Neuronal stem cell (in vitro differentiated cells): ENCODE data around the gene ATXN3.

Source experiments
- DNase-seq: peaks from one replicate; pipeline ENCODE4 v3.0.0-alpha.2; 2013; ENCODE audit warnings: low spot score
- H2AFZ ChIP-seq: one replicate; pipeline ENCODE4 v1.6.1; 2013; ENCODE audit warnings: mild to moderate bottlenecking, low read length, inconsistent platforms
- H2AK5ac ChIP-seq: 2 replicates; pipeline ENCODE4 v1.6.1; 2013; ENCODE audit warnings: low read depth, mild to moderate bottlenecking, inconsistent platforms, low read length, moderate library complexity, mixed read lengths
- H2BK120ac ChIP-seq: 2 replicates; pipeline ENCODE4 v1.6.1; 2013; ENCODE audit warnings: low read depth, mild to moderate bottlenecking, inconsistent platforms, low read length, moderate library complexity, mixed read lengths
- H2BK12ac ChIP-seq: one replicate; pipeline ENCODE4 v1.6.1; 2013; ENCODE audit warnings: low read length, inconsistent platforms
- H2BK15ac ChIP-seq: 2 replicates; pipeline ENCODE4 v1.6.1; 2013; ENCODE audit warnings: mild to moderate bottlenecking, low read length, inconsistent platforms, mixed read lengths
- H2BK5ac ChIP-seq: one replicate; pipeline ENCODE4 v1.6.1; 2013; ENCODE audit warnings: inconsistent platforms, mild to moderate bottlenecking, low read length, moderate library complexity
- H3K14ac ChIP-seq: one replicate; pipeline ENCODE4 v1.6.1; 2013; ENCODE audit warnings: low read length, inconsistent platforms
- H3K18ac ChIP-seq: 2 replicates; pipeline ENCODE4 v1.6.1; 2013; ENCODE audit warnings: low read length, inconsistent platforms
- H3K23ac ChIP-seq: 2 replicates; pipeline ENCODE4 v1.6.1; 2013; ENCODE audit warnings: low read depth, mild to moderate bottlenecking, mixed read lengths, low read length, inconsistent platforms; ENCODE audit not compliant: poor library complexity
- H3K27ac ChIP-seq: replicated peaks from 3 replicates; pipeline ENCODE4 v1.5.1; 2013; ENCODE audit warnings: low read length, inconsistent platforms
- H3K27me3 ChIP-seq, 3 experiments: 2 replicates each; pipeline ENCODE4 v1.6.1; 2013; ENCODE audit warnings: low read length in 3 of 3, mild to moderate bottlenecking in 2 of 3, inconsistent platforms in 1 of 3, low read depth in 1 of 3, mixed read lengths in 1 of 3, moderate library complexity in 1 of 3; ENCODE audit not compliant: control insufficient read depth in 3 of 3, insufficient read depth in 3 of 3
- H3K36me3 ChIP-seq, 2 donors: replicated peaks in 1 of 2; 2 replicates each; pipeline ENCODE4 v1.6.1; 2013; ENCODE audit warnings: low read length in 2 of 2; ENCODE audit not compliant: control insufficient read depth in 2 of 2, insufficient read depth in 2 of 2
- H3K4ac ChIP-seq: 2 replicates; pipeline ENCODE4 v1.6.1; 2013; ENCODE audit warnings: inconsistent platforms, mild to moderate bottlenecking, low read length, moderate library complexity
- H3K4me1 ChIP-seq, 2 donors: 1 replicate in 1 of 2; 2 replicates in 1 of 2; pipeline ENCODE4 v1.6.1; 2013; ENCODE audit warnings: low read length in 2 of 2, low read depth in 1 of 2; ENCODE audit not compliant: control insufficient read depth in 2 of 2, insufficient read depth in 1 of 2
- H3K4me2 ChIP-seq: one replicate; pipeline ENCODE4 v1.6.1; 2013; ENCODE audit warnings: mild to moderate bottlenecking, low read length, inconsistent platforms; ENCODE audit not compliant: insufficient read depth, poor library complexity, severe bottlenecking
- H3K4me3 ChIP-seq, 2 donors: 2 replicates each; pipeline ENCODE4 v1.5.1; 2013; ENCODE audit warnings: low read length in 2 of 2, mild to moderate bottlenecking in 2 of 2, inconsistent platforms in 1 of 2, moderate library complexity in 1 of 2
- H3K79me1 ChIP-seq: one replicate; pipeline ENCODE4 v1.6.1; 2013; ENCODE audit warnings: low read depth, mild to moderate bottlenecking, inconsistent platforms, low read length, moderate library complexity
- H3K9ac ChIP-seq: one replicate; pipeline ENCODE4 v1.6.1; 2013; ENCODE audit warnings: mild to moderate bottlenecking, low read depth, low read length, inconsistent platforms; ENCODE audit not compliant: poor library complexity
- H3K9me3 ChIP-seq, 2 donors: replicated peaks in 1 of 2; 2 replicates each; pipeline versions ENCODE3 to v1.6.1; 2013; ENCODE audit warnings: low read length in 2 of 2, mild to moderate bottlenecking in 2 of 2, inconsistent platforms in 1 of 2, low read depth in 1 of 2, mixed read lengths in 1 of 2, moderate library complexity in 1 of 2; ENCODE audit not compliant: control insufficient read depth in 2 of 2, insufficient read depth in 1 of 2
- H4K8ac ChIP-seq: one replicate; pipeline ENCODE4 v1.6.1; 2013; ENCODE audit warnings: low read depth, mild to moderate bottlenecking, inconsistent platforms, low read length, moderate library complexity
- H4K91ac ChIP-seq: one replicate; pipeline ENCODE4 v1.6.1; 2013; ENCODE audit warnings: low read length, low read depth, mild to moderate bottlenecking, inconsistent platforms; ENCODE audit not compliant: poor library complexity
- WGBS, 2 donors: extraction: QIAGEN DNeasy Blood & Tissue Kit; methylation state at CpG; one replicate each; pipeline ENCODE4 v1.1.7; 2013; ENCODE audit warnings: missing lambda C conversion rate in 2 of 2, mixed read lengths in 1 of 2; ENCODE audit not compliant: insufficient read length in 2 of 2, insufficient replicate concordance in 1 of 2; ENCODE audit errors: extremely low coverage in 2 of 2; 5-methylcytosine and 5-hydroxymethylcytosine counted together

Gene ATXN3

DNA sequence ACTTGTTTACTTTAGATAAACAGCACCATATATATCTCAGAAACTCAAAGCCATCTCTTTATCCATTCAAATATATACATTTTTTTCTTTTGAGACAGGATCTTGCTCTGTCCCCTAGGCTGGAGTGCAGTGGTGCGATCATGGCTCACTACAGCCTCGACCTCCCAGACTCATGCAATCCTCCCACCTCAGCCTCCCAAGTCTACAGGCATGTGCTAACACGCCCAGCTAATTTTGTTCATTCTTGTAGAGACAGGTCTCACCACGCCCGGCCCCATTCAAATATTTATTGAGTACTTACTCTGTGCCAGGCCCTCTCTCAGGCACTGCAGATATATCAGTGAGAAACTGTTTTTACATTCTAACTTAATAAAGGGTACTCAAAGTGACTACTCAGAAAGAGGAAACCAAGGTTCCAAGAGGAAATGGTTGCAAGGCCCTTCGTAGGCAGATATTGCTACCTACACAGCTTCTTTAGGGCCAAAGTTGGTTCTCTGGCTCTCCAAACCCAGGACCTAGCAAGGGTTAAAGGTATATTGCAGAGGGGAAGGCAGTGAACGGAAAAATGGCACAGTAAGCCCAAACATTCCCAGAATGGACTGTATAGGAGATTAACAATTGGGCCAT is 2.9 kb downstream of the ATXN3 start:
- no CpG with 5 or more reads among the region's 7 CpGs for WGBS, 2 donors
- no peak overlapping the region for H3K18ac ChIP-seq
- no peaks in the 10 kb centered on the region for H3K9me3 ChIP-seq
- H3K27ac ChIP-seq = no peak overlapping the region
- no peaks in the 10 kb centered on the region for H3K36me3 ChIP-seq
- no peak overlapping the region for H2BK120ac ChIP-seq
- no peak overlapping the region for H2BK15ac ChIP-seq
- no peak overlapping the region for H3K23ac ChIP-seq
- no peak overlapping the region for H4K91ac ChIP-seq
- no peak overlapping the region for H3K9ac ChIP-seq
- peaks cover 3 to 5% of the 10 kb centered on the region in 2 donors for H3K4me1 ChIP-seq
- H3K4me2 ChIP-seq = no peak overlapping the region
- H3K4ac ChIP-seq = no peak overlapping the region
- DNase-seq = no peak
- peaks cover 13% of the 10 kb centered on the region for H3K79me1 ChIP-seq
- no peak overlapping the region for H2AK5ac ChIP-seq
- H3K4me3 ChIP-seq = no peak overlapping the region
- H2BK5ac ChIP-seq = no peak overlapping the region
- no peak overlapping the region for H2AFZ ChIP-seq
- no peak overlapping the region for H4K8ac ChIP-seq
- H3K14ac ChIP-seq = no peak overlapping the region
- H2BK12ac ChIP-seq = no peak overlapping the region
- no peaks in the 10 kb centered on the region for H3K27me3 ChIP-seq

DNA sequence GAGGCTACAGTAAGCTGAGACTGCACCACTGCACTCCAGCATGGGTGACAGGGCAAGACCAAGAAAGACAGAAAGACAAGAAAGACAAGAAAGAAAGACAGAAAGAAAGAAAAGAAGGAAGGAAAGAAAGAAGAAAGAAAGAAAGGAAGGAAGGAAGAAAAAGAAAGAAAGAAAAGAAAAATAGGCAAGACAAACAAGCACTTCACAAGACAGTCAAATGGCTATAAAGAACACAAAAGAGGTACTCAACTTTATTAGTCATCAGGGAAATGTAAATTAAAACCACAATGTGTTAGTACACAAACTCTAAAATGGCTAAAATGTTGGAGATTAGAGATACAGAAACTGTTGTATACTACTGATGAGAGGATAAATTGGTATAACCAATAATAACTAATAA is 6.6 kb downstream of the ATXN3 start:
- Histone ChIP-seq H2BK120ac (no peak overlapping the region), H3K4me3 (no peak overlapping the region), H2BK15ac (no peak overlapping the region), H3K9me3 (no peaks in the 10 kb centered on the region), H3K4ac (no peak overlapping the region), H2AFZ (no peak overlapping the region), H4K91ac (no peak overlapping the region), H3K36me3 (peaks cover 0 to 19% of the 10 kb centered on the region in 2 donors), H3K4me1 (no peaks in the 10 kb centered on the region), H3K27ac (no peak overlapping the region), H2BK12ac (no peak overlapping the region), H3K79me1 (peaks cover 8% of the 10 kb centered on the region), H3K4me2 (no peak overlapping the region), H2BK5ac (no peak overlapping the region), H3K18ac (no peak overlapping the region), H4K8ac (no peak overlapping the region), H3K23ac (no peak overlapping the region), H3K27me3 (no peaks in the 10 kb centered on the region), H3K14ac (no peak overlapping the region), H2AK5ac (no peak overlapping the region), H3K9ac (no peak overlapping the region)
- DNase-seq = no peak

DNA sequence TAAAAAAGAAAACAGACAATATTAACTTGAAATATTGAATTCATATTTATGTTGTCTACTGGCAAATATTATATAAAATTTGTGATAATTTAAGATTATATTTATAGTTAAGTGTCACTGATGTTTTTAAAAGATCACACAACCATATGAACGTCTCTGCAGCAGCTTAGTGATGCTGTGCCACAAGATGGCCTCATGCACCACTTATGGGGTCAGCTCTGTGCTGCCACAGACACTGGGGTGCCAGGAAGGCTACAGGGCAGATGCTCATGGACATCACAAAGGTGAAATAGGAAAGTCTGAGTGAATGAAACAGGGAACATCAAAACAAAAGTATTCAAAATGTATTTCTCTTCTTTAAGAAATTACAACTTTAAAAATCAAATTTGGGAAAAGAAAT is 13.1 kb downstream of the ATXN3 start:
- Histone ChIP-seq H4K8ac (no peak overlapping the region), H3K23ac (no peak overlapping the region), H2BK15ac (no peak overlapping the region), H2BK5ac (no peak overlapping the region), H3K9me3 (no peaks in the 10 kb centered on the region), H3K18ac (no peak overlapping the region), H2BK120ac (no peak overlapping the region), H3K4ac (no peak overlapping the region), H3K27ac (no peak overlapping the region), H3K9ac (no peak overlapping the region), H3K14ac (no peak overlapping the region), H3K27me3 (no peaks in the 10 kb centered on the region), H3K4me2 (no peak overlapping the region), H3K36me3 (peaks cover 7 to 72% of the 10 kb centered on the region in 2 donors), H3K4me3 (no peak overlapping the region), H2AFZ (no peak overlapping the region), H4K91ac (no peak overlapping the region), H2AK5ac (no peak overlapping the region), H3K79me1 (peaks cover 2% of the 10 kb centered on the region), H3K4me1 (no peaks in the 10 kb centered on the region), H2BK12ac (no peak overlapping the region)
- WGBS, 2 donors = no CpG with 5 or more reads among the region's 1 CpG
- no peak for DNase-seq

DNA sequence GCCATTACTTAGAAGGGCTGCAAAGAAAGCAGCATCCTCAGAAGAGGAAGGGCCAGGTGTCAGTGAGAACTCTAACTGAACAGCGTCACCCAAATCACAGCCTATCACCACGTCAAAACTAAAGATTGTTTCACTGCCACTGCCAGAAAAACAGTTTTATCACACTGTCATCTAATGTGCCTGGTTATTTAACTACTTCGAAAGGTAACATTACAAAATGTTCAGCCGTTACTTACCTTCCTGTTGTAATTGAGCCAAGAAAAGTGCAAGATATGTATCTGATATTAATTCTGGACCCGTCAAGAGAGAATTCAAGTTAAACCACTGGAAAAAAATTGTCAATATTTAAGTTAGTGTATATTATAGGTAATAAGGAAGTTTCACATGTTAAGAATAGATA is 17.9 kb downstream of the ATXN3 start:
- Histone ChIP-seq H4K8ac (no peak overlapping the region), H3K36me3 (peaks cover 7 to 84% of the 10 kb centered on the region in 2 donors), H3K79me1 (no peaks in the 10 kb centered on the region), H3K4me2 (no peak overlapping the region), H3K9ac (no peak overlapping the region), H3K27ac (no peak overlapping the region), H3K4ac (no peak overlapping the region), H3K27me3 (no peaks in the 10 kb centered on the region), H3K14ac (no peak overlapping the region), H4K91ac (no peak overlapping the region), H3K4me3 (no peak overlapping the region), H2AFZ (no peak overlapping the region), H3K18ac (no peak overlapping the region), H2AK5ac (no peak overlapping the region), H2BK12ac (no peak overlapping the region), H3K9me3 (no peaks in the 10 kb centered on the region), H2BK120ac (no peak overlapping the region), H3K23ac (no peak overlapping the region), H2BK5ac (no peak overlapping the region), H2BK15ac (no peak overlapping the region), H3K4me1 (no peaks in the 10 kb centered on the region)
- WGBS, 2 donors = no CpG with 5 or more reads among the region's 5 CpGs
- no peak for DNase-seq
